Suprapubic skin (tissue), 4 donors: ENCODE results near the gene AGFG2.

Experiments used
- CTCF ChIP-seq, 2 donors: fragments of 200-600 bp in 1 of 2; fragments of 450-650 bp in 1 of 2; sonication (generic) in 1 of 2; IDR thresholded peaks; one replicate each; pipeline ENCODE4 v1.5.1; 2016 to 2019; ENCODE audit warnings: antibody characterized with exemption in 2 of 2, mild to moderate bottlenecking in 1 of 2, moderate library complexity in 1 of 2
- EP300 ChIP-seq: sonication (generic); formaldehyde crosslinking; IDR thresholded peaks from one replicate; pipeline ENCODE4 v1.6.1; 2017; ENCODE audit warnings: antibody characterized with exemption
- POLR2A ChIP-seq, 2 donors: fragments of 450-650 bp; IDR thresholded peaks; one replicate each; pipeline ENCODE4 v1.6.1; 2017; ENCODE audit warnings: antibody characterized with exemption in 2 of 2, mild to moderate bottlenecking in 2 of 2, moderate library complexity in 2 of 2
- POLR2AphosphoS5 ChIP-seq, 3 donors: sonication (generic); formaldehyde crosslinking; IDR thresholded peaks; one replicate each; pipeline ENCODE4 v1.6.1; 2017; ENCODE audit warnings: antibody characterized with exemption in 3 of 3

DNA sequence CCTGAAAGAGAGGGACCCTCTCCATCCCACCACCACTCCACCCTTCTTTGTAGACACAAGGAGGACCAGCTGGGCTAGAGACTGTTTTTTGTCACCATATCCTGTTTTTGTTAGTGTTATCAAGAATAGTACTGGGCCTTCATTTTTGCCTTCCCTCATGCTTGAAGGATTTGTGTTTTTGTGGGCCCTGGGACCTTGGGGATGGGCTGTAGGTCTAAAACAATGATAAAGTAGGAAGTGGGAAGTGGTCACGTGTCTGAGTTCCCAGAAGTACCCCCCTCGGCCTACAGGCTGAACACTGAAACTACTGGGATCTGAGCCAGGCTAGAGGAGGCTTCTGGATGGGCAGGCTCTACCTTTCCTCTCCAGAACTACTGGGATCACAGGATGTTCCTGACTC, 8.9 kb downstream of the AGFG2 start:
- TF ChIP-seq CTCF (IDR thresholded peaks at IDR 0.05) = no peak
- no peak for TF ChIP-seq POLR2A (IDR thresholded peaks at IDR 0.05)
- TF ChIP-seq POLR2AphosphoS5 (IDR thresholded peaks at IDR 0.05) = no peak
- TF ChIP-seq EP300 = no peak
